ENCODE results near the gene NOTCH3. TPM values are rescaled to one million over a fixed set of nuclear protein-coding genes. Genes with fewer than 3 reads are reported as not detected.
A peak's percentile ranks its signal among the peaks of the same experiment; 100 is the strongest.

NOTCH3 gene
- total RNA-seq, 1 experiment from 2014 or later: 60.6 TPM

DNA sequence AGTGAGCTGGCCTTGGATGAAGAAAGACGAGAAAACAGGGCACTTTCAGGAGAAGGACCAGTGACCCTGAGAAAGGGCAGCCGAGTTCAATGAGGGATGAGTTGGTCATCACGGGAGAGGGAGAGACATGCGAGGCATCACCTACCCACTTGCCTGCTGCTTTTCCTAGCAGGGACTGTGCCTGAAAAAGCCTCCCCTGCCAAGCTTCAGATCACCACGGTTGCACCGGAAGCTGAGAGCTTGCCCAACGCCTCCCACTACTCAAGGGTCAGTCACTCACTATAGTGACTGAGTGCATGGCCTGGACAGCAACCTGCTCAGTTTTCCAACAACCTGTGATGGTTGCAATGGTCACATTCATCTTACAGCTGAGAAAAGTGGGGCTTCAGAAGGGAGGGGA, 44.0 kb upstream of the NOTCH3 start:
- TF ChIP-seq, protein P1, sequence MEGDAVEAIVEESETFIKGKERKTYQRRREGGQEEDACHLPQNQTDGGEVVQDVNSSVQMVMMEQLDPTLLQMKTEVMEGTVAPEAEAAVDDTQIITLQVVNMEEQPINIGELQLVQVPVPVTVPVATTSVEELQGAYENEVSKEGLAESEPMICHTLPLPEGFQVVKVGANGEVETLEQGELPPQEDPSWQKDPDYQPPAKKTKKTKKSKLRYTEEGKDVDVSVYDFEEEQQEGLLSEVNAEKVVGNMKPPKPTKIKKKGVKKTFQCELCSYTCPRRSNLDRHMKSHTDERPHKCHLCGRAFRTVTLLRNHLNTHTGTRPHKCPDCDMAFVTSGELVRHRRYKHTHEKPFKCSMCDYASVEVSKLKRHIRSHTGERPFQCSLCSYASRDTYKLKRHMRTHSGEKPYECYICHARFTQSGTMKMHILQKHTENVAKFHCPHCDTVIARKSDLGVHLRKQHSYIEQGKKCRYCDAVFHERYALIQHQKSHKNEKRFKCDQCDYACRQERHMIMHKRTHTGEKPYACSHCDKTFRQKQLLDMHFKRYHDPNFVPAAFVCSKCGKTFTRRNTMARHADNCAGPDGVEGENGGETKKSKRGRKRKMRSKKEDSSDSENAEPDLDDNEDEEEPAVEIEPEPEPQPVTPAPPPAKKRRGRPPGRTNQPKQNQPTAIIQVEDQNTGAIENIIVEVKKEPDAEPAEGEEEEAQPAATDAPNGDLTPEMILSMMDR (IDR thresholded peaks at IDR 0.05; ENCODE audit: insufficient read depth in 1 of 2, low read depth in 1 of 2, low read length in 1 of 2, severe bottlenecking in 1 of 2, unreplicated experiment in 1 of 2): no peak
- Mint-ChIP-seq H3K9me3 (ENCODE audit: unreplicated experiment) (no peaks in the 10 kb centered on the region), H3K36me3 (ENCODE audit: insufficient read depth, unreplicated experiment) (peaks cover 89% of the 10 kb centered on the region), H3K4me3 (ENCODE audit: unreplicated experiment) (no peak overlapping the region), H3K27me3 (ENCODE audit: insufficient read depth, unreplicated experiment) (no peaks in the 10 kb centered on the region), H3K27ac (ENCODE audit: unreplicated experiment) (no peak overlapping the region), H3K4me1 (ENCODE audit: low read depth, unreplicated experiment) (peaks cover 13% of the 10 kb centered on the region)
- no peaks in the 10 kb centered on the region for H3K27me3 ChIP-seq (replicated peaks; ENCODE audit: control insufficient read depth, insufficient read depth, low read length)
- no peak for DNase-seq
- peaks cover 10% of the 10 kb centered on the region for H3K36me3 ChIP-seq (ENCODE audit: control insufficient read depth, insufficient read depth, low read length)
- H3K4me3 ChIP-seq (ENCODE audit: low read depth, low read length): no peak overlapping the region
- intact Hi-C loops (cut with micrococcal nuclease; ENCODE audit: unreplicated experiment): loop anchor here (5.0 kb wide), 1 partner anchor 48 kb away; no protein-coding TSS in a partner anchor
- peaks cover 19% of the 10 kb centered on the region for H3K4me1 ChIP-seq
- ChIA-PET POLR2A (no interaction called here), CTCF (no interaction called here)
- no TSS peak for BruUV-seq (replicated peaks)
- no peaks in the 10 kb centered on the region for H3K9me3 ChIP-seq

GRCh38 chr19:15244106-15244803, 43.5 kb upstream of the NOTCH3 start:
- Histone ChIP-seq H3K36me3 (ENCODE audit: control insufficient read depth, insufficient read depth, low read length) (peaks cover 10% of the 10 kb centered on the region), H3K4me3 (ENCODE audit: low read depth, low read length) (no peak overlapping the region), H3K9me3 (no peaks in the 10 kb centered on the region), H3K27me3 (replicated peaks; ENCODE audit: control insufficient read depth, insufficient read depth, low read length) (no peaks in the 10 kb centered on the region), H3K4me1 (peaks cover 15% of the 10 kb centered on the region)
- no peaks in the 10 kb centered on the region for H3K9me3 Mint-ChIP-seq (ENCODE audit: unreplicated experiment)
- peaks cover 89% of the 10 kb centered on the region for H3K36me3 Mint-ChIP-seq (ENCODE audit: insufficient read depth, unreplicated experiment)
- no peak overlapping the region for H3K4me3 Mint-ChIP-seq (ENCODE audit: unreplicated experiment)
- TF ChIP-seq, protein P1 (IDR thresholded peaks at IDR 0.05; ENCODE audit: insufficient read depth in 1 of 2, low read depth in 1 of 2, low read length in 1 of 2, severe bottlenecking in 1 of 2, unreplicated experiment in 1 of 2): no peak
- intact Hi-C loops (cut with micrococcal nuclease; ENCODE audit: unreplicated experiment): no loop called here
- peak overlapping the region; percentile 57 for H3K27ac Mint-ChIP-seq (ENCODE audit: unreplicated experiment)
- H3K27me3 Mint-ChIP-seq (ENCODE audit: insufficient read depth, unreplicated experiment): no peaks in the 10 kb centered on the region
- CTCF ChIA-PET: no interaction called here
- H3K4me1 Mint-ChIP-seq (ENCODE audit: low read depth, unreplicated experiment): peaks cover 12% of the 10 kb centered on the region
- DNase-seq: no peak
- POLR2A ChIA-PET: interaction anchor here (0.6 kb wide), 1 partner anchor 54 kb away, joined by 4 read pairs; no protein-coding TSS in a partner anchor
- BruUV-seq (replicated peaks): no TSS peak

GRCh38 chr19:15243236-15243957, 42.6 kb upstream of the NOTCH3 start:
- TF ChIP-seq, protein P1 (IDR thresholded peaks at IDR 0.05; ENCODE audit: insufficient read depth in 1 of 2, low read depth in 1 of 2, low read length in 1 of 2, severe bottlenecking in 1 of 2, unreplicated experiment in 1 of 2): no peak
- Histone ChIP-seq H3K4me1 (peaks cover 8% of the 10 kb centered on the region; the same call in 1 of the 2 replicates), H3K4me3 (ENCODE audit: low read depth, low read length) (no peak overlapping the region), H3K36me3 (ENCODE audit: control insufficient read depth, insufficient read depth, low read length) (peaks cover 8% of the 10 kb centered on the region), H3K27me3 (replicated peaks; ENCODE audit: control insufficient read depth, insufficient read depth, low read length) (no peaks in the 10 kb centered on the region), H3K9me3 (no peaks in the 10 kb centered on the region)
- no TSS peak for BruUV-seq (replicated peaks)
- DNase-seq: no peak
- Mint-ChIP-seq H3K4me1 (ENCODE audit: low read depth, unreplicated experiment) (peaks cover 3% of the 10 kb centered on the region), H3K27me3 (ENCODE audit: insufficient read depth, unreplicated experiment) (no peaks in the 10 kb centered on the region), H3K9me3 (ENCODE audit: unreplicated experiment) (no peaks in the 10 kb centered on the region), H3K4me3 (ENCODE audit: unreplicated experiment) (no peak overlapping the region), H3K36me3 (ENCODE audit: insufficient read depth, unreplicated experiment) (peaks cover 89% of the 10 kb centered on the region), H3K27ac (ENCODE audit: unreplicated experiment) (peak overlapping the region; percentile 57)
- ChIA-PET POLR2A (interaction anchor here (0.6 kb wide), 1 partner anchor 55 kb away, joined by 4 read pairs; no protein-coding TSS in a partner anchor), CTCF (no interaction called here)
- intact Hi-C loops (cut with micrococcal nuclease; ENCODE audit: unreplicated experiment): no loop called here
